WTC11 (cell line): ENCODE data around the gene EMC10.

Source experiments
- CREM ChIP-seq: sonication (generic); formaldehyde crosslinking; IDR thresholded peaks from 2 replicates; pipeline ENCODE4 v1.8.1; 2022; ENCODE audit warnings: mild to moderate bottlenecking, missing genetic modification reagents, moderate library complexity
- EMX1 ChIP-seq: fragments of 250-450 bp; sonication (Bioruptor Pico); IDR thresholded peaks from 2 replicates; pipeline ENCODE4 v1.8.0; 2021; ENCODE audit warnings: mild to moderate bottlenecking
- FOXP4 ChIP-seq: sonication (generic); formaldehyde crosslinking; IDR thresholded peaks from 2 replicates; pipeline ENCODE4 v1.8.0; 2022; ENCODE audit warnings: mild to moderate bottlenecking, missing genetic modification reagents
- HMGXB4 ChIP-seq: sonication (generic); formaldehyde crosslinking; IDR thresholded peaks from 2 replicates; pipeline ENCODE4 v1.8.1; 2023; ENCODE audit warnings: mild to moderate bottlenecking, moderate library complexity, missing genetic modification reagents
- IRF1 ChIP-seq: sonication (generic); formaldehyde crosslinking; IDR thresholded peaks from 2 replicates; pipeline ENCODE4 v1.8.0; 2023; ENCODE audit warnings: missing genetic modification reagents
- MXD4 ChIP-seq: fragments of 250-450 bp; sonication (Bioruptor Pico); IDR thresholded peaks from 2 replicates; pipeline ENCODE4 v1.8.0; 2021; ENCODE audit warnings: mild to moderate bottlenecking, moderate library complexity, borderline replicate concordance
- NFATC4 ChIP-seq: fragments of 250-450 bp; sonication (Bioruptor Pico); IDR thresholded peaks from 2 replicates; pipeline ENCODE4 v1.9.0; 2021; ENCODE audit warnings: mild to moderate bottlenecking
- USF2 ChIP-seq: sonication (generic); formaldehyde crosslinking; IDR thresholded peaks from 2 replicates; pipeline ENCODE4 v1.8.1; 2023; ENCODE audit warnings: mild to moderate bottlenecking, missing genetic modification reagents, moderate library complexity

GRCh38 chr19:50461066-50461875 is 15.0 kb upstream of the EMC10 start:
- TF ChIP-seq CREM (CRISPR knock-in tag) (no peak), MXD4 (CRISPR knock-in tag) (no peak), FOXP4 (CRISPR knock-in tag) (no peak), EMX1 (CRISPR knock-in tag) (no peak), USF2 (CRISPR knock-in tag) (no peak), NFATC4 (no peak), HMGXB4 (CRISPR knock-in tag) (no peak), IRF1 (CRISPR knock-in tag) (no peak)
